Breast epithelium (tissue), 4 donors: ENCODE measurements around the gene MOGAT3. TPM values are rescaled to one million over a fixed set of nuclear protein-coding genes. Genes with fewer than 3 reads are reported as not detected.

Experiments used
- DNase-seq, 2 donors: peaks; one replicate each; pipeline ENCODE4 v3.0.0-alpha.2; 2019; ENCODE audit warnings: low spot score in 2 of 2
- H3K27ac ChIP-seq, 2 donors: fragments of 200-600 bp; sonication (generic) in 1 of 2; one replicate each; pipeline ENCODE4 v1.5.1; 2016 to 2019; ENCODE audit warnings: mild to moderate bottlenecking in 1 of 2
- H3K27me3 ChIP-seq, 2 donors: fragments of 200-600 bp; sonication (generic) in 1 of 2; one replicate each; pipeline versions ENCODE4 v1.5.1 to v1.6.0; 2017 to 2019; ENCODE audit warnings: control low read depth in 1 of 2, mild to moderate bottlenecking in 1 of 2
- H3K36me3 ChIP-seq: fragments of 200-600 bp; one replicate; pipeline ENCODE4 v1.5.1; 2019
- H3K4me1 ChIP-seq, 2 donors: fragments of 200-600 bp; sonication (generic); one replicate each; pipeline ENCODE4 v1.5.1; 2016 to 2019; ENCODE audit warnings: control low read depth in 1 of 2
- H3K4me3 ChIP-seq, 3 donors: fragments of 200-600 bp; sonication (generic); 1 replicate in 2 of 3; 2 replicates in 1 of 3; pipeline ENCODE4 v1.5.1; 2016 to 2019; ENCODE audit warnings: mild to moderate bottlenecking in 3 of 3, moderate library complexity in 2 of 3
- H3K9me3 ChIP-seq, 2 donors: fragments of 200-600 bp; sonication (generic) in 1 of 2; one replicate each; pipeline ENCODE4 v1.5.1; 2016 to 2019; ENCODE audit warnings: control low read depth in 1 of 2
- CTCF ChIP-seq, 3 donors: fragments of 450-650 bp; IDR thresholded peaks; one replicate each; pipeline ENCODE4 v1.5.1; 2016 to 2017; ENCODE audit warnings: antibody characterized with exemption in 3 of 3, mild to moderate bottlenecking in 3 of 3, moderate library complexity in 3 of 3
- POLR2A ChIP-seq: fragments of 450-650 bp; IDR thresholded peaks from one replicate; pipeline ENCODE4 v1.6.1; 2016; ENCODE audit warnings: antibody characterized with exemption, mild to moderate bottlenecking, moderate library complexity
- POLR2AphosphoS5 ChIP-seq, 3 donors: sonication (generic); formaldehyde crosslinking; IDR thresholded peaks; one replicate each; pipeline ENCODE4 v1.6.1; 2017; ENCODE audit warnings: antibody characterized with exemption in 3 of 3
- intact Hi-C: fragments of 100-400 bp; cut with DNase I; formaldehyde crosslinking; loops from one replicate; pipeline ENCODE4 v1.15.1; 2023; ENCODE audit warnings: low total_unique reads
- total RNA-seq, 3 donors: library from RNA; depleted of rRNA; stranded (reverse); fragments of >200 nt; gene quantifications; one replicate each; pipeline ENCODE4 v1.1.0, GENCODE V29; 2016

The MOGAT3 gene
- total RNA-seq, 3 donors from 2014 or later: 2.6 TPM; not detected in 2

GRCh38 chr7:101166648-101166908, 34.3 kb downstream of the MOGAT3 start:
- DNase-seq: no peak
- Histone ChIP-seq H3K4me1 (peaks cover 14 to 16% of the 10 kb centered on the region in 2 donors), H3K36me3 (no peaks in the 10 kb centered on the region), H3K27me3 (peaks cover 21 to 91% of the 10 kb centered on the region in 2 donors), H3K4me3 (no peak overlapping the region), H3K9me3 (no peaks in the 10 kb centered on the region), H3K27ac (no peak overlapping the region)
- intact Hi-C loops: no loop called here
- no peak for TF ChIP-seq POLR2AphosphoS5 (IDR thresholded peaks at IDR 0.05)
- TF ChIP-seq CTCF (IDR thresholded peaks at IDR 0.05): no peak
- no peak for TF ChIP-seq POLR2A

DNA sequence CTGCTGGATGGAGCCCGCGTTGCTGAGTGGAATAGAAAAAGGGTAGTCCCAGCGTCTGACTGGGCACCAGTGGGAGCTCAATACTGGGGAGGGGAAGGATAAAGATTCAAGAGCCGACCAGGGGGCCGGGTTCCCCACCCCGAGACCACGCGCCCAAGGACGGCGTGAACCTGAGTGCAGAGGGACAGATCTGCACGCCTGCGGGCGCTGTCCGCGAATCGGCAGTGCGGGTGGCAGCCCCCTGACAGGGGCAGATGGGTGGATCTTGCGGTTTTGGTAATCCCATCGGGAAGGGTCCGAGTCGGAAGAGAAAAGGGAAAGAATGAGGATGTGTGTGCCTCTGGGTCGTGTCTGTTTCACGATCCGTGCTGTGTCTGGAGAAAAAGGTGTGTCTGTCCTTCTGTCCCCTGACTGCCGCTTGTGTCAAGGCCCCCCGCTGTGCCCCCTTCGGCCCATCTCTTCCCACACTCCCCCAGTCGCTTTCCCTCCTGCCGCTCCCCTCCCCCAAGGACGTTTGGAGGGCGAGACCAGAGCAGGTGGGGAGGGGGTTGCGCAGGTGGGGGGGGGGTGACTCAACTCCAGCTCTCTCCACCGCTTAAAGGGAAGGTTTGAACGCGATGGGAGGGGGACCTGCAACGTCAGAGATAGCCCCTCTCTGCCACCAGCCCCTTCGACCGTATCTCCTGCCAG, 34.7 kb downstream of the MOGAT3 start:
- no peak for TF ChIP-seq POLR2A
- no peak for TF ChIP-seq CTCF (IDR thresholded peaks at IDR 0.05)
- TF ChIP-seq POLR2AphosphoS5 (IDR thresholded peaks at IDR 0.05): no peak
- H3K4me1 ChIP-seq: peaks cover 14 to 16% of the 10 kb centered on the region in 2 donors
- no peak overlapping the region for H3K27ac ChIP-seq
- H3K27me3 ChIP-seq: peaks cover 21 to 86% of the 10 kb centered on the region in 2 donors
- no peaks in the 10 kb centered on the region for H3K36me3 ChIP-seq
- no peaks in the 10 kb centered on the region for H3K9me3 ChIP-seq
- H3K4me3 ChIP-seq: peak overlapping the region in 1 of 3 donors; percentile 26
- no peak for DNase-seq
- intact Hi-C loops: no loop called here

GRCh38 chr7:101165075-101165957, 35.5 kb downstream of the MOGAT3 start, which contains the start of gene VGF:
TSS of gene VGF (minus strand) at chr7:101165569. CDS start at chr7:101164843, 726 bp downstream.
- H3K27ac ChIP-seq: no peak within 1 kb of the TSS
- H3K4me1 ChIP-seq: peaks cover 14 to 16% of the 10 kb centered on the region in 2 donors
- peak within 1 kb of the TSS in 2 of 3 donors; percentile 43 to 67 for H3K4me3 ChIP-seq
- no peaks in the 10 kb centered on the region for H3K9me3 ChIP-seq
- DNase-seq: peak; percentile 81 to 87
- intact Hi-C loops: no loop called here
- H3K27me3 ChIP-seq: peaks cover 21 to 79% of the 10 kb centered on the region in 2 donors
- peak; percentile 35 to 51 (median 43) for TF ChIP-seq POLR2AphosphoS5 (IDR thresholded peaks at IDR 0.05)
- TF ChIP-seq CTCF (IDR thresholded peaks at IDR 0.05): no peak
- no peaks in the 10 kb centered on the region for H3K36me3 ChIP-seq

- H3K4me1 ChIP-seq: peaks cover 14 to 16% of the 10 kb centered on the region in 2 donors
- DNase-seq: no peak
- H3K27me3 ChIP-seq: peaks cover 21 to 68% of the 10 kb centered on the region in 2 donors
- TF ChIP-seq POLR2A: no peak
- TF ChIP-seq POLR2AphosphoS5 (IDR thresholded peaks at IDR 0.05): no peak
- no peak for TF ChIP-seq CTCF (IDR thresholded peaks at IDR 0.05)
- no peak overlapping the region for H3K27ac ChIP-seq
- no peaks in the 10 kb centered on the region for H3K9me3 ChIP-seq
- no peaks in the 10 kb centered on the region for H3K36me3 ChIP-seq
- intact Hi-C loops: no loop called here
- peak overlapping the region; percentile 27 to 67 (median 43) for H3K4me3 ChIP-seq
Measured at GRCh38 chr7:101164071-101164840, 36.6 kb downstream of the MOGAT3 start.
